Type B pancreatic cell (in vitro differentiated cells): ENCODE results near the gene UQCRHL. TPM values are rescaled to one million over a fixed set of nuclear protein-coding genes. Genes with fewer than 3 reads are reported as not detected.

Experiments
- DNase-seq: peaks from one replicate; pipeline ENCODE4 v3.0.0; 2021; ENCODE audit warnings: mixed read lengths; ENCODE audit not compliant: unreplicated experiment; ENCODE audit errors: extremely low spot score
- H3K27ac Mint-ChIP-seq: 2 replicates; pipeline ENCODE4 v1.8.0; 2021; ENCODE audit warnings: mild to moderate bottlenecking, mixed read lengths
- H3K27me3 Mint-ChIP-seq: 2 replicates; pipeline ENCODE4 v1.8.0; 2021; ENCODE audit warnings: mixed read lengths
- H3K36me3 Mint-ChIP-seq: 2 replicates; pipeline ENCODE4 v1.8.0; 2021; ENCODE audit warnings: mixed read lengths
- H3K4me1 Mint-ChIP-seq: one replicate; pipeline ENCODE4 v1.8.0; 2021; ENCODE audit warnings: mixed read lengths; ENCODE audit not compliant: unreplicated experiment
- H3K4me3 Mint-ChIP-seq: 2 replicates; pipeline ENCODE4 v1.8.0; 2021; ENCODE audit warnings: mild to moderate bottlenecking, mixed read lengths
- H3K9me3 Mint-ChIP-seq: 2 replicates; pipeline ENCODE4 v1.8.0; 2021; ENCODE audit warnings: mixed read lengths
- CTCF ChIP-seq: fragments of 200-600 bp; sonication (generic); conservative IDR thresholded peaks from 2 replicates; pipeline ENCODE4 v1.5.0; 2021; ENCODE audit warnings: antibody characterized with exemption, mild to moderate bottlenecking
- total RNA-seq: library from RNA; stranded (reverse); gene quantifications from 2 replicates; pipeline ENCODE4 v1.2.1, GENCODE V29; 2021; ENCODE audit warnings: low replicate concordance

UQCRHL gene
- total RNA-seq, 1 donor from 2014 or later: 2.3 TPM

GRCh38 chr1:15767941-15768340 is 39.5 kb downstream of the UQCRHL start:
- H3K9me3 Mint-ChIP-seq: no peaks in the 10 kb centered on the region
- no peak for TF ChIP-seq CTCF
- H3K27ac Mint-ChIP-seq: no peak overlapping the region
- no peak overlapping the region for H3K4me3 Mint-ChIP-seq
- H3K4me1 Mint-ChIP-seq: peaks cover 8% of the 10 kb centered on the region
- no peak for DNase-seq
- peaks cover 19% of the 10 kb centered on the region for H3K36me3 Mint-ChIP-seq
- no peaks in the 10 kb centered on the region for H3K27me3 Mint-ChIP-seq

- TF ChIP-seq CTCF: no peak
- peaks cover 20% of the 10 kb centered on the region for H3K36me3 Mint-ChIP-seq
- H3K4me3 Mint-ChIP-seq: no peak overlapping the region
- no peaks in the 10 kb centered on the region for H3K27me3 Mint-ChIP-seq
- peak overlapping the region; percentile 21 for H3K27ac Mint-ChIP-seq
- H3K4me1 Mint-ChIP-seq: peaks cover 25% of the 10 kb centered on the region
- no peaks in the 10 kb centered on the region for H3K9me3 Mint-ChIP-seq
- DNase-seq: no peak
Observed at GRCh38 chr1:15765495-15766194, 41.8 kb downstream of the UQCRHL start.

- H3K27me3 Mint-ChIP-seq: no peaks in the 10 kb centered on the region
- peaks cover 28% of the 10 kb centered on the region for H3K4me1 Mint-ChIP-seq
- H3K9me3 Mint-ChIP-seq: no peaks in the 10 kb centered on the region
- no peak for DNase-seq
- peaks cover 20% of the 10 kb centered on the region for H3K36me3 Mint-ChIP-seq
- no peak overlapping the region for H3K4me3 Mint-ChIP-seq
- no peak for TF ChIP-seq CTCF
- peak overlapping the region; percentile 83 for H3K27ac Mint-ChIP-seq
Observed at GRCh38 chr1:15764890-15765289, 42.6 kb downstream of the UQCRHL start.

- H3K4me3 Mint-ChIP-seq: peak overlapping the region; percentile 19
Observed at GRCh38 chr1:15764269-15764764, 43.1 kb downstream of the UQCRHL start.

GRCh38 chr1:15762546-15762945 is 44.9 kb downstream of the UQCRHL start:
- H3K27ac Mint-ChIP-seq: no peak overlapping the region
- H3K4me1 Mint-ChIP-seq: peaks cover 28% of the 10 kb centered on the region
- H3K9me3 Mint-ChIP-seq: no peaks in the 10 kb centered on the region
- DNase-seq: no peak
- H3K27me3 Mint-ChIP-seq: no peaks in the 10 kb centered on the region
- peak overlapping the region; percentile 1 for H3K4me3 Mint-ChIP-seq
- peak; percentile 25 for TF ChIP-seq CTCF
- H3K36me3 Mint-ChIP-seq: peaks cover 16% of the 10 kb centered on the region

More at GRCh38 chr1:15764269-15764764, 43.1 kb downstream of the UQCRHL start:
- Mint-ChIP-seq H3K27ac (peak overlapping the region; percentile 83), H3K9me3 (no peaks in the 10 kb centered on the region), H3K4me1 (peaks cover 28% of the 10 kb centered on the region), H3K27me3 (no peaks in the 10 kb centered on the region), H3K36me3 (peaks cover 20% of the 10 kb centered on the region)
- no peak for TF ChIP-seq CTCF
- no peak for DNase-seq
